H1 (cell line): ENCODE data around the gene KHDC1L. TPM values are rescaled to one million over a fixed set of nuclear protein-coding genes. Genes with fewer than 3 reads are reported as not detected.

Source experiments
- CHD7 ChIP-seq: fragments of 300-600 bp; sonication (generic); IDR thresholded peaks from 2 replicates; pipeline ENCODE4 v1.7.1; 2012; ENCODE audit warnings: low read length, moderate library complexity, mild to moderate bottlenecking, inconsistent platforms; ENCODE audit not compliant: insufficient replicate concordance
- E2F6 ChIP-seq: IDR thresholded peaks from 2 replicates; pipeline ENCODE4 v1.6.1; 2012; ENCODE audit warnings: inconsistent platforms
- GTF2F1 ChIP-seq: IDR thresholded peaks from 2 replicates; pipeline ENCODE4 v1.6.1; 2012; ENCODE audit warnings: low read depth, low read length, improper control_type of control experiment, borderline replicate concordance
- HDAC2 ChIP-seq, 2 experiments: fragments of 300-600 bp in 1 of 2; sonication (generic) in 1 of 2; IDR thresholded peaks; 2 replicates each; pipeline ENCODE4 v1.6.1; 2011 to 2012; ENCODE audit warnings: low read depth in 2 of 2, low read length in 2 of 2, mild to moderate bottlenecking in 2 of 2, moderate library complexity in 2 of 2, borderline replicate concordance in 1 of 2, inconsistent platforms in 1 of 2
- KDM5A ChIP-seq: fragments of 200-600 bp; IDR thresholded peaks from 2 replicates; pipeline ENCODE4 v1.7.1; 2012; ENCODE audit warnings: mild to moderate bottlenecking, low read length, inconsistent platforms, mixed read lengths
- MAX ChIP-seq: IDR thresholded peaks from 2 replicates; pipeline ENCODE4 v1.6.1; 2012; ENCODE audit warnings: inconsistent platforms
- NRF1 ChIP-seq: IDR thresholded peaks from 2 replicates; pipeline ENCODE4 v1.6.1; 2011; ENCODE audit warnings: mild to moderate bottlenecking, low read depth, low read length, improper control_type of control experiment
- RBBP5 ChIP-seq: IDR thresholded peaks from 2 replicates; pipeline ENCODE4 v1.7.1; 2012; ENCODE audit warnings: low read depth, mild to moderate bottlenecking, inconsistent platforms, low read length, moderate library complexity, borderline replicate concordance
- SAP30 ChIP-seq: fragments of 300-600 bp; sonication (generic); IDR thresholded peaks from 2 replicates; pipeline ENCODE4 v1.7.1; 2012; ENCODE audit warnings: low read length, moderate library complexity, mild to moderate bottlenecking, inconsistent platforms; ENCODE audit not compliant: insufficient read depth, insufficient replicate concordance
- TCF12 ChIP-seq: IDR thresholded peaks from 2 replicates; pipeline ENCODE4 v1.6.1; 2011; ENCODE audit warnings: low read depth, mild to moderate bottlenecking, low read length
- polyA plus RNA-seq, 7 experiments: library from polyadenylated mRNA; depleted of rRNA in 3 of 7; stranded (reverse) in 5 of 7; unstranded in 2 of 7; fragments of >200 nt in 5 of 7; fragments of 200-250 nt in 2 of 7; gene quantifications; 1 replicate in 5 of 7; 2 replicates in 1 of 7; 4 replicates in 1 of 7; pipeline versions ENCODE4 v1.2.1 to v1.2.3, GENCODE V29; 2011 to 2013; ENCODE audit warnings: missing spikeins in 2 of 7, mixed read lengths in 2 of 7
- total RNA-seq: library from RNA; stranded (reverse); fragmentation: NEBNext Ultra II Directional; extraction: Animal tissue kit (Norgen Biotek cat#: 25700); gene quantifications from 2 replicates; pipeline ENCODE4 v1.2.1, GENCODE V29; 2021

Gene KHDC1L
- total and polyA plus RNA-seq, 2 of the 8 experiments (the other 6 are each of a cell fraction or from before 2014, with no cell fraction given) = 0.14 TPM; not detected in 1

- TF ChIP-seq HDAC2 (IDR thresholded peaks at IDR 0.05; ENCODE audit: borderline replicate concordance in 1 of 2, low read depth in 2 of 2, low read length in 2 of 2) (no peak), MAX (no peak), E2F6 (no peak), RBBP5 (no peak), NRF1 (no peak), SAP30 (no peak), CHD7 (no peak), GTF2F1 (no peak), KDM5A (no peak), TCF12 (no peak)
- TF ChIP-seq, all 59 proteins: peak for 0
These were observed 16.2 kb downstream of the KHDC1L start (continued) for GRCh38 chr6:73209117-73209516.
